GM20000 (cell line): ENCODE results near the gene CHN2.

Source experiments
- DNase-seq: peaks from one replicate; pipeline ENCODE4 v3.0.0; 2012; ENCODE audit warnings: low spot score
- CTCF ChIP-seq: IDR thresholded peaks from 2 replicates; pipeline ENCODE4 v1.5.1; 2012; ENCODE audit warnings: mild to moderate bottlenecking, control low read depth; ENCODE audit errors: extremely low read depth, missing control alignments

CHN2 gene

DNA sequence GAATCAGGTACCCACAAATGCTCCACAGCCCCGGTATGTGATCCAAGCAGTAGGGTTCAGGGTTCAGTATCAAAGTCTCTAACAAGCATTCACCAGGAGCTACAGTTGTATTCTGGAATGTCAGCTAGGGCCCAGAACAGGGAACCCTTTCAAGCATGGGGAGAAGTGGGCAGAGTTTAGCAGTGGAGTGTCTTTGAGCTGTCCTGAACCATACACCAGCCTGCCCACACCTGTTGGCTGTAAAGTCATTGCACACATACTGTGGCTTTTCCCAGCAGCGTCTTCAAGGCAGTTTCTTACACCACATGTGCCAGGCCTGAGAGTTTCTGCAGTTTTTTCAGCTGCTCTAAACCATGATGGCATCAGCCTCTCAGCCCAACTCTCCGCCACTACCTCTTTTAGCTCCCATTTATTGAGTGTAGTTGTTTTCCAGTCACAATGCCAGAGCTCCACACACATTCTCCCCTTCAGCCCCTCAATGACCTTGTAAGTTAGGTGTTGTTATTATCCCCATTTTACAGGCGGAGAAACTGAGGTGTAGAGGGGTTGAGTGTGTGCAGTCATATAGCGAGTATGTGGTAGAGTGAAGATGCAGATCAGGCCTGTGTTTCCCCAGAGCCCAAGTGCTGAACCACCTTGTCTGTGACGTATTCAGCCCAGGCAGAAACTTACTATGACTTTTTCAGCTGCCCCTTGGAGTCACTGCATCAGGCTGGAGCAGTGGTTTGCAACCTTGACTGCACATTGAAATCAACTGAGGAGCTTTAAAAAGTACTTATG is 83.1 kb downstream of the CHN2 start:
- no peak for TF ChIP-seq CTCF
- DNase-seq = no peak

DNA sequence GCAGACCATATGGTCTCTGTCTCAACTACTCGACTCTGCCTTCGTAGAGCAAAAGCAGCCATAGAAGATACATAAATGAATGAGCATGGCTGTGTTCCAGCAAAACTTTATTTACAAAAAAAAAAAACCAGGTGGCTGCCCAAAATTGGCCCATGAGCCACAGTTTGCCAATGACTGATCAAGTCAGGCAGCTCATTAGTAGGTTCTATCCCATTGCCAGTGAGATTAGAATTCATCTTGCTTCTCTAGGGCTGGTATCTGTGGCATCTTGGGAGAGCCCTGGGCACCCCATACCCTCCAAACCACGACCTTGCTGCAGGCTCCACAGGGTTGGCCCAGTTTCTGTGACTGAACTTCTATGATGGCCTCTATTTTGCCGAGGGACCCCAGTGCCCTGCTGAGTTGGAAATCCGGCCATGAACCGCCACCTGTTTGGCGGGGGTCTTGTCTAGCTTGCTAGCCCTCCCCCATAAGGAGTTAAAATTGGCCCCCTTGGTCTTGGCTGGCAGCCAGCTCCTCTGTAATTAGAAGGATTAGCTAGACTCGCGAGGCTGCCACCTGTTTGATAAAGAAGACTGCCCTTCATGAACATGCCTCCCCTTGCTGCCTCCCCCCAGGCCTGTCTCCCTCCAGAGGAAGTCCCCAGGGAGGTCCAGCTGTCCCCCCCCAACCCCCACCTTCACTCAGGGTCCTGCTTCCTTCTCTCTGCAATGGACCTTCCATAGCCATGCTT is 83.9 kb downstream of the CHN2 start:
- DNase-seq = no peak
- no peak for TF ChIP-seq CTCF

- no peak for DNase-seq
- TF ChIP-seq CTCF = no peak
Measured at GRCh38 chr7:29281782-29282541, 87.4 kb downstream of the CHN2 start.

DNA sequence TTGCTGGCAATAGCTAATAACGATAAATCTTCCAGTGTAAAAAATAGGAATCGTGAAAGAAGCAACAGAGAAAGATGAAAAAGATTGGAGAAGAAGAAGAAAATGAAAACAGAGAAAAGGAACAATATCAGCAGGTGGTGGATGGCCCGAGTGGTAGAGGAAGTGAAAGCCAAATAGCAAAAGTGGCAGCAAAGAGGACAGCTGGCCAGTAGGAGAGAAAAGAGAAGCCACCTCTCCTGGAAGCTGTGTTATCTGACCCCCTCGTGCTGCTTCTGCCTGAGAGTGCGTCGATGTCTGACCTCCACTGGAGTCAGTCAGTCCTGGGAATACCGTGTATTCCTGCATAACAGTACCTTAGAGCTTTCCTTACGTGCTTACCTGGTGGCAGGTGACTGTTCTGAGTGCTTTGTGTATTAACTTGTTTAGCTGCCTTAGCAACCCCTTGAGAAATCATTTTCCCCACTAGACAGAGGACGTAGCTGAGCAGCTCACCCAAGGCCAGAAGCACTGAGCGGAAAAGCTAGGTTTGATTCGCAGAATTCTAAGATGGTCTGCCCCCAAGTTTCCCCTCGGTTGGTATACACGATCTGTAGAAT is 88.3 kb downstream of the CHN2 start:
- no peak for DNase-seq

GRCh38 chr7:29284696-29285443 is 90.3 kb downstream of the CHN2 start:
- no peak for TF ChIP-seq CTCF
- DNase-seq = no peak

More for the DNA sequence above, 88.3 kb downstream of the CHN2 start:
- TF ChIP-seq CTCF = no peak

- no peak for DNase-seq
- TF ChIP-seq CTCF = no peak
Measured at GRCh38 chr7:29285444-29285793, 90.8 kb downstream of the CHN2 start.
